GM12878 (cell line): ENCODE data around the gene PRPF6. TPM values are rescaled to one million over a fixed set of nuclear protein-coding genes. Genes with fewer than 3 reads are reported as not detected.

Experiments used
- ATAC-seq: fragments of 200-7000 bp; cut with Tn5 transposase; 3 replicates; pipeline ENCODE4 v1.9.1; 2020; ENCODE audit warnings: mild to moderate bottlenecking, moderate library complexity
- BruUV-seq: library from RNA; stranded (reverse); fragments of 400-500 nt; replicated peaks from 2 replicates; lab custom pipeline; 2021; lab: Mats Ljungman, UMichigan
- CTCF ChIA-PET: fragments of 300-600 bp; sonication (Branson Sonifier 250); formaldehyde crosslinking; extraction: SDS; loops from one replicate; lab custom pipeline; 2021; ENCODE audit warnings: inconsistent platforms; lab: Yijun Ruan, JAX
- POLR2A ChIA-PET: fragments of 350-600 bp; formaldehyde crosslinking; extraction: SDS; loops from one replicate; lab custom pipeline; 2021; ENCODE audit warnings: inconsistent platforms; lab: Charles Lee
- RAD21 ChIA-PET: fragments of 300-600 bp; sonication (Branson Sonifier 250); formaldehyde crosslinking; loops from one replicate; lab custom pipeline; 2023; ENCODE audit warnings: antibody characterized with exemption; ENCODE audit not compliant: unreplicated experiment; lab: Charles Lee
- SMC1A ChIA-PET: fragments of 300-600 bp; sonication (Branson Sonifier 250); formaldehyde crosslinking; loops from one replicate; lab custom pipeline; 2023; ENCODE audit not compliant: unreplicated experiment, uncharacterized antibody; lab: Charles Lee
- DNase-seq: peaks from one replicate; pipeline ENCODE4 v3.0.0-alpha.2; 2011; ENCODE audit warnings: low read depth, low spot score
- FAIRE-seq: peaks from 3 replicates; lab custom pipeline; 2011; peaks lifted over from hg19 to GRCh38; lab: Jason Lieb, UNC
- H2AFZ ChIP-seq: 2 replicates; pipeline ENCODE4 v1.6.0; 2011; ENCODE audit warnings: low read depth, low read length, control low read depth; ENCODE audit not compliant: control insufficient read depth
- H3K27ac ChIP-seq: 2 replicates; pipeline ENCODE4 v1.5.1; 2011; ENCODE audit warnings: control low read depth; ENCODE audit not compliant: control insufficient read depth, insufficient read depth
- H3K27me3 ChIP-seq, 2 experiments: replicated peaks in 1 of 2; 2 replicates each; pipeline versions ENCODE4 v1.6.0 to v1.6.1; 2011; ENCODE audit warnings: low read length in 1 of 2; ENCODE audit not compliant: control insufficient read depth in 2 of 2, insufficient read depth in 2 of 2
- H3K36me3 ChIP-seq, 2 experiments: 2 replicates each; pipeline ENCODE4 v1.5.1; 2011; ENCODE audit warnings: low read length in 1 of 2; ENCODE audit not compliant: control insufficient read depth in 2 of 2, insufficient read depth in 2 of 2
- H3K4me1 ChIP-seq: 2 replicates; pipeline ENCODE4 v1.6.1; 2011; ENCODE audit warnings: mild to moderate bottlenecking, low read length, moderate library complexity, mixed read lengths; ENCODE audit not compliant: control insufficient read depth, insufficient read depth
- H3K4me2 ChIP-seq: 2 replicates; pipeline ENCODE4 v1.6.0; 2011; ENCODE audit warnings: control low read depth; ENCODE audit not compliant: control insufficient read depth, insufficient read depth
- H3K4me3 ChIP-seq: fragments of 200-600 bp; sonication (generic); 2 replicates; pipeline ENCODE4 v1.5.1; 2016
- H3K79me2 ChIP-seq: 2 replicates; pipeline ENCODE4 v1.6.0; 2011; ENCODE audit warnings: low read length; ENCODE audit not compliant: control insufficient read depth, insufficient read depth
- H3K9ac ChIP-seq: 2 replicates; pipeline ENCODE4 v1.8.0; 2011; ENCODE audit warnings: low read length, control low read depth, mixed read lengths; ENCODE audit not compliant: control insufficient read depth, insufficient read depth
- H3K9me3 ChIP-seq: replicated peaks from 3 replicates; pipeline ENCODE4 v1.5.1; 2011; ENCODE audit warnings: mild to moderate bottlenecking, low read length; ENCODE audit not compliant: control insufficient read depth, insufficient read depth
- H4K20me1 ChIP-seq: 2 replicates; pipeline ENCODE4 v1.6.0; 2011; ENCODE audit not compliant: control insufficient read depth, insufficient read depth
- BHLHE40 ChIP-seq, 2 experiments: fragments of 450-650 bp in 1 of 2; IDR thresholded peaks; 2 replicates each; pipeline ENCODE4 v1.6.1; 2011 to 2017; ENCODE audit warnings: low read depth in 2 of 2, borderline replicate concordance in 1 of 2, improper control_type of control experiment in 1 of 2, low read length in 1 of 2, mild to moderate bottlenecking in 1 of 2
- NFXL1 ChIP-seq: fragments of 450-650 bp; IDR thresholded peaks from 2 replicates; pipeline ENCODE4 v1.6.1; 2017; ENCODE audit warnings: antibody characterized with exemption, mild to moderate bottlenecking, borderline replicate concordance
- POLR2AphosphoS2 ChIP-seq: IDR thresholded peaks from 2 replicates; pipeline ENCODE4 v1.6.1; 2011; ENCODE audit warnings: low read depth, mild to moderate bottlenecking, low read length, improper control_type of control experiment, moderate library complexity
- TARDBP ChIP-seq: IDR thresholded peaks from 2 replicates; pipeline ENCODE4 v1.6.1; 2016; ENCODE audit warnings: borderline replicate concordance
- WGBS: methylation state at CpG from one replicate; pipeline ENCODE4 v1.1.6; 2016; ENCODE audit warnings: low lambda C conversion rate; ENCODE audit not compliant: insufficient replicate concordance, insufficient coverage; ENCODE audit errors: missing lambda C conversion rate; 5-methylcytosine and 5-hydroxymethylcytosine counted together
- in situ Hi-C: fragments of 300-500 bp; cut with MboI; formaldehyde crosslinking; loops from 9 replicates; pipeline ENCODE4 v1.14.3; 2018; ENCODE audit warnings: mixed read lengths
- intact Hi-C: fragments of 100-400 bp; cut with micrococcal nuclease; formaldehyde crosslinking; loops from one replicate; pipeline ENCODE4 v1.14.2; 2022; ENCODE audit not compliant: unreplicated experiment
- polyA plus RNA-seq, 11 experiments: library from polyadenylated mRNA; depleted of rRNA in 4 of 11; unstranded in 6 of 11; stranded (reverse) in 5 of 11; fragments of >200 nt; fragmentation: Nextera tagmentation in 4 of 11; fragmentation: Illumina TruSeq in 1 of 11; extraction: Ambion mirVana in 4 of 11; extraction: Trizol in 1 of 11; gene quantifications; 1 replicate in 1 of 11; 2 replicates in 10 of 11; pipeline versions ENCODE4 v1.2.1 to v1.2.3, GENCODE V29; 2011 to 2016; ENCODE audit warnings: inconsistent platforms in 2 of 11, missing spikeins in 2 of 11, low read depth in 1 of 11
- total RNA-seq, 4 experiments: library from RNA; depleted of rRNA in 3 of 4; stranded (reverse); fragments of >200 nt in 3 of 4; fragmentation: Illumina TruSeq in 1 of 4; extraction: Trizol in 1 of 4; gene quantifications; 2 replicates each; pipeline versions ENCODE4 v1.2.1 to v1.2.3, GENCODE V29; 2013 to 2021
- TF ChIP-seq, protein P1 (sequence below): fragments of 150-350 bp; IDR thresholded peaks from 2 replicates; pipeline ENCODE4 v1.6.1; 2016; ENCODE audit warnings: low read depth, low read length
- TF ChIP-seq, protein P2 (sequence below): IDR thresholded peaks from 2 replicates; pipeline ENCODE4 v1.6.1; 2012; ENCODE audit warnings: low read length, inconsistent platforms
- TF ChIP-seq, protein P3 (sequence below): fragments of 450-650 bp; formaldehyde crosslinking; IDR thresholded peaks from 2 replicates; pipeline ENCODE4 v1.5.0; 2022; ENCODE audit warnings: mild to moderate bottlenecking, missing genetic modification characterization

Gene PRPF6
- total and polyA plus RNA-seq, 10 of the 15 experiments (the other 5 are each of a cell fraction or from before 2014, with no cell fraction given), result 5.0 to 102 (median 71.3) TPM

DNA sequence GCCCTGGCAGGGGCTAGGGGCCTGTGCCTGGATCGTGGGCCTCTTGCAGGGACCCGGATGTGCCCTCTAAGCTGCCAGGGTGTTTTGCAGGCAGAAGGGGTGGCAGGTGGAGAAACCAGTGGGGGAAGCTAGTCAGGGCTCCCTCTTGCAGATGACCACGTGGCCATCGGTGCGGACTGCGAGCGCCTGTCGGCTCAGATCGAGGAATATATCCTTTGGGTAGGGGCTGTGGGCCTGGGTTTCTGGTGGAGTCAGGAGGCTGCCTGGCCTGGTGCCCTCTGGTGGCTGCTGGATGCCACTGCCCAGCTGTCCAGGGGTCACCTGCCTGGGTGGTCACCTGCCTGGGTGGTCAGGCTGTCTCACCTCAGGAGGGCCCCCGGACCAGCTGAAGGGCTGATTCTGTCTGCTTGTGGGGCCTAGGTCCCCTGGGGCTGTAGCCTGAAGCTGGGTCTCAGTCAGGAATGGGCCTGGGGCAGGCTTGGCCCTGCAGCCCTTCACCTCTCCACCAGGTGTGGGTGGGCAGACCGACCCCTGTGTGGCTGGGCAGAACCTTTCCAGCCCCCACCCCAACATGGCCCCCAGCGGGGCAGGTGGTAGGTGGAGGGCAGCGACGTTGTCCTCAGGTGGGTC, 88.8 kb downstream of the PRPF6 start (continued):
- TF ChIP-seq, protein P1, sequence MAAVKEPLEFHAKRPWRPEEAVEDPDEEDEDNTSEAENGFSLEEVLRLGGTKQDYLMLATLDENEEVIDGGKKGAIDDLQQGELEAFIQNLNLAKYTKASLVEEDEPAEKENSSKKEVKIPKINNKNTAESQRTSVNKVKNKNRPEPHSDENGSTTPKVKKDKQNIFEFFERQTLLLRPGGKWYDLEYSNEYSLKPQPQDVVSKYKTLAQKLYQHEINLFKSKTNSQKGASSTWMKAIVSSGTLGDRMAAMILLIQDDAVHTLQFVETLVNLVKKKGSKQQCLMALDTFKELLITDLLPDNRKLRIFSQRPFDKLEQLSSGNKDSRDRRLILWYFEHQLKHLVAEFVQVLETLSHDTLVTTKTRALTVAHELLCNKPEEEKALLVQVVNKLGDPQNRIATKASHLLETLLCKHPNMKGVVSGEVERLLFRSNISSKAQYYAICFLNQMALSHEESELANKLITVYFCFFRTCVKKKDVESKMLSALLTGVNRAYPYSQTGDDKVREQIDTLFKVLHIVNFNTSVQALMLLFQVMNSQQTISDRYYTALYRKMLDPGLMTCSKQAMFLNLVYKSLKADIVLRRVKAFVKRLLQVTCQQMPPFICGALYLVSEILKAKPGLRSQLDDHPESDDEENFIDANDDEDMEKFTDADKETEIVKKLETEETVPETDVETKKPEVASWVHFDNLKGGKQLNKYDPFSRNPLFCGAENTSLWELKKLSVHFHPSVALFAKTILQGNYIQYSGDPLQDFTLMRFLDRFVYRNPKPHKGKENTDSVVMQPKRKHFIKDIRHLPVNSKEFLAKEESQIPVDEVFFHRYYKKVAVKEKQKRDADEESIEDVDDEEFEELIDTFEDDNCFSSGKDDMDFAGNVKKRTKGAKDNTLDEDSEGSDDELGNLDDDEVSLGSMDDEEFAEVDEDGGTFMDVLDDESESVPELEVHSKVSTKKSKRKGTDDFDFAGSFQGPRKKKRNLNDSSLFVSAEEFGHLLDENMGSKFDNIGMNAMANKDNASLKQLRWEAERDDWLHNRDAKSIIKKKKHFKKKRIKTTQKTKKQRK, result no peak
- TF ChIP-seq BHLHE40 (IDR thresholded peaks at IDR 0.05; ENCODE audit: borderline replicate concordance in 1 of 2, low read depth in 2 of 2, low read length in 1 of 2), result peak; percentile 43 to 81; a peak in 3 of 4 replicates
- TF ChIP-seq, all 136 proteins: peak for 8

DNA sequence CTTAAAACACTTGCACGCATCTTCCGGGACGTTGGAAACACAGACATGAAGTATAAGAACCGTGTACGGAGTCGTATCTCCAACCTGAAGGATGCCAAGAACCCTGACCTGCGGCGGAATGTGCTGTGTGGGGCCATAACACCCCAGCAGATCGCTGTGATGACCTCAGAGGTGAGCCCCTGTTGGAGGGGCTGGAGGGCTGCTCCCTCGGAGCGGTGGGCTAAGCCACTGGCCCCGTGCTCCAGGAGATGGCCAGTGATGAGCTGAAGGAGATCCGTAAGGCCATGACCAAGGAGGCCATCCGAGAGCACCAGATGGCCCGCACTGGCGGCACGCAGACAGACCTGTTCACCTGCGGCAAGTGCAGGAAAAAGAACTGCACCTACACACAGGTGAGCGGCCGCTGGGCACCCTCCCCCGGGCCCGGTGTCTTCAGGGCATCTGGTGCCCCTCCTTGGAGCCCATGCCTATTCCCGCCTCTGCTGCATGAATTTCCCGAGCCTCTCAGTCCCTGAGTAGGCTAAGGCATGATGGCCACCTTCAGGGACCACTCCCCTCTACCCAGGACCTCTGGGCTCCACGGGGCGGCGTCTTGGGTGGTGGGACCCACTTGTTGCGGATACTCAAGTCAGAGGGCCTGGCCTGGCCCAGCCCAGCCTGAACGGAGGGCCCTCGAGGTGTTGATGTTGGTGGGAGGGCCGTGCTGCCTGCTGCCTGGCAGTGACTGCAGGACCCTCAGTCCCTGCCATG, 89.5 kb downstream of the PRPF6 start:
- DNase-seq (no peak), FAIRE-seq (no peak), ATAC-seq (no peak)
- H3K27ac ChIP-seq, result no peak overlapping the region
- peaks cover 13% of the 10 kb centered on the region for H3K4me1 ChIP-seq
- ChIA-PET CTCF (interaction anchor here (1.2 to 2.3 kb wide), 5 partner anchors 8 to 31 kb away, joined by 5 to 10 read pairs (median 7); no protein-coding TSS in a partner anchor), RAD21 (interaction anchor here (0.8 kb wide), 1 partner anchor 32 kb away, joined by 3 read pairs; no protein-coding TSS in a partner anchor), POLR2A (interaction anchor here (1.3 kb wide), 1 partner anchor 9 kb away, joined by 4 read pairs; the partner anchor contains the start of gene RGS19), SMC1A (interaction anchor here (0.6 to 0.9 kb wide), 2 partner anchors 17 to 31 kb away, joined by 3 to 4 read pairs; no protein-coding TSS in a partner anchor)
- no peak overlapping the region for H3K4me3 ChIP-seq
- no peak overlapping the region for H2AFZ ChIP-seq
- peaks cover 3 to 22% of the 10 kb centered on the region in 2 experiments for H3K36me3 ChIP-seq
- TF ChIP-seq NFXL1 (no peak), POLR2AphosphoS2 (0 out of 2 replicates have a peak, but pooled peaks have one; percentile 19), TARDBP (no peak)
- TF ChIP-seq, protein P2, sequence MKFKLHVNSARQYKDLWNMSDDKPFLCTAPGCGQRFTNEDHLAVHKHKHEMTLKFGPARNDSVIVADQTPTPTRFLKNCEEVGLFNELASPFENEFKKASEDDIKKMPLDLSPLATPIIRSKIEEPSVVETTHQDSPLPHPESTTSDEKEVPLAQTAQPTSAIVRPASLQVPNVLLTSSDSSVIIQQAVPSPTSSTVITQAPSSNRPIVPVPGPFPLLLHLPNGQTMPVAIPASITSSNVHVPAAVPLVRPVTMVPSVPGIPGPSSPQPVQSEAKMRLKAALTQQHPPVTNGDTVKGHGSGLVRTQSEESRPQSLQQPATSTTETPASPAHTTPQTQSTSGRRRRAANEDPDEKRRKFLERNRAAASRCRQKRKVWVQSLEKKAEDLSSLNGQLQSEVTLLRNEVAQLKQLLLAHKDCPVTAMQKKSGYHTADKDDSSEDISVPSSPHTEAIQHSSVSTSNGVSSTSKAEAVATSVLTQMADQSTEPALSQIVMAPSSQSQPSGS, result no peak
- TF ChIP-seq, protein P3, sequence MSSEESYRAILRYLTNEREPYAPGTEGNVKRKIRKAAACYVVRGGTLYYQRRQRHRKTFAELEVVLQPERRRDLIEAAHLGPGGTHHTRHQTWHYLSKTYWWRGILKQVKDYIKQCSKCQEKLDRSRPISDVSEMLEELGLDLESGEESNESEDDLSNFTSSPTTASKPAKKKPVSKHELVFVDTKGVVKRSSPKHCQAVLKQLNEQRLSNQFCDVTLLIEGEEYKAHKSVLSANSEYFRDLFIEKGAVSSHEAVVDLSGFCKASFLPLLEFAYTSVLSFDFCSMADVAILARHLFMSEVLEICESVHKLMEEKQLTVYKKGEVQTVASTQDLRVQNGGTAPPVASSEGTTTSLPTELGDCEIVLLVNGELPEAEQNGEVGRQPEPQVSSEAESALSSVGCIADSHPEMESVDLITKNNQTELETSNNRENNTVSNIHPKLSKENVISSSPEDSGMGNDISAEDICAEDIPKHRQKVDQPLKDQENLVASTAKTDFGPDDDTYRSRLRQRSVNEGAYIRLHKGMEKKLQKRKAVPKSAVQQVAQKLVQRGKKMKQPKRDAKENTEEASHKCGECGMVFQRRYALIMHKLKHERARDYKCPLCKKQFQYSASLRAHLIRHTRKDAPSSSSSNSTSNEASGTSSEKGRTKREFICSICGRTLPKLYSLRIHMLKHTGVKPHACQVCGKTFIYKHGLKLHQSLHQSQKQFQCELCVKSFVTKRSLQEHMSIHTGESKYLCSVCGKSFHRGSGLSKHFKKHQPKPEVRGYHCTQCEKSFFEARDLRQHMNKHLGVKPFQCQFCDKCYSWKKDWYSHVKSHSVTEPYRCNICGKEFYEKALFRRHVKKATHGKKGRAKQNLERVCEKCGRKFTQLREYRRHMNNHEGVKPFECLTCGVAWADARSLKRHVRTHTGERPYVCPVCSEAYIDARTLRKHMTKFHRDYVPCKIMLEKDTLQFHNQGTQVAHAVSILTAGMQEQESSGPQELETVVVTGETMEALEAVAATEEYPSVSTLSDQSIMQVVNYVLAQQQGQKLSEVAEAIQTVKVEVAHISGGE (CRISPR knock-in tag), result no peak
- H3K27me3 ChIP-seq, result no peaks in the 10 kb centered on the region
- no peaks in the 10 kb centered on the region for H4K20me1 ChIP-seq
- 80% methylated on average over 31 of the region's 31 CpGs for WGBS
- no peaks in the 10 kb centered on the region for H3K9me3 ChIP-seq
- no peaks in the 10 kb centered on the region; the same call in none of the 2 replicates for H3K79me2 ChIP-seq
- no peak overlapping the region for H3K4me2 ChIP-seq
- intact Hi-C loops, result no loop called here
- no TSS peak for BruUV-seq
- no peak overlapping the region for H3K9ac ChIP-seq
- in situ Hi-C loops, result no loop called here
